ENCODE results near the gene PDE6H.

Gene PDE6H

GRCh38 chr12:14937014-14937413 is 35.8 kb upstream of the PDE6H start:
- ChIA-PET POLR2A (no interaction called here), CTCF (interaction anchor here (1.8 kb wide), 1 partner anchor 58 kb away, joined by 5 read pairs; no protein-coding TSS in a partner anchor)
- no peak for TF ChIP-seq CTCF (IDR thresholded peaks at IDR 0.05; ENCODE audit: insufficient read depth, low read length, missing control alignments)

GRCh38 chr12:14937689-14938088 is 35.2 kb upstream of the PDE6H start:
- no peak for TF ChIP-seq CTCF (IDR thresholded peaks at IDR 0.05; ENCODE audit: insufficient read depth, low read length, missing control alignments)
- DNase-seq (ENCODE audit: low read depth, low spot score) = no peak
- ChIA-PET POLR2A (no interaction called here), CTCF (interaction anchor here (1.8 kb wide), 1 partner anchor 58 kb away, joined by 5 read pairs; no protein-coding TSS in a partner anchor)
- no peak overlapping the region for H3K4me3 ChIP-seq (ENCODE audit: low read depth, low read length)

More at GRCh38 chr12:14937014-14937413, 35.8 kb upstream of the PDE6H start:
- DNase-seq (ENCODE audit: low read depth, low spot score) = no peak
- H3K4me3 ChIP-seq (ENCODE audit: low read depth, low read length) = no peak overlapping the region

GRCh38 chr12:14938301-14938700 is 34.5 kb upstream of the PDE6H start, which contains the start of gene ERP27:
Gene ERP27, minus strand, starts transcription at chr12:14938537. Its CDS starts 29 bp downstream, at chr12:14938508.
- no peak for DNase-seq (ENCODE audit: low read depth, low spot score)
- H3K4me3 ChIP-seq (ENCODE audit: low read depth, low read length) = no peak within 1 kb of the TSS
- TF ChIP-seq CTCF (IDR thresholded peaks at IDR 0.05; ENCODE audit: insufficient read depth, low read length, missing control alignments) = no peak
- ChIA-PET CTCF (interaction anchor here (0.8 to 1.8 kb wide), 2 partner anchors 57 to 59 kb away, joined by 3 to 5 read pairs; no protein-coding TSS in a partner anchor), POLR2A (no interaction called here)

GRCh38 chr12:14941369-14941768 is 31.5 kb upstream of the PDE6H start:
- no peak for DNase-seq (ENCODE audit: low read depth, low spot score)
- no peak for TF ChIP-seq CTCF (IDR thresholded peaks at IDR 0.05; ENCODE audit: insufficient read depth, low read length, missing control alignments)
- no peak overlapping the region for H3K4me3 ChIP-seq (ENCODE audit: low read depth, low read length)
- POLR2A ChIA-PET = interaction anchor here (0.6 kb wide), 1 partner anchor 166 kb away, joined by 3 read pairs; no protein-coding TSS in a partner anchor
- CTCF ChIA-PET = no interaction called here

GRCh38 chr12:14942196-14942931 is 30.5 kb upstream of the PDE6H start:
- ChIA-PET CTCF (no interaction called here), POLR2A (no interaction called here)
- DNase-seq (ENCODE audit: low read depth, low spot score) = no peak
- no peak overlapping the region for H3K4me3 ChIP-seq (ENCODE audit: low read depth, low read length)
- TF ChIP-seq CTCF (IDR thresholded peaks at IDR 0.05; ENCODE audit: insufficient read depth, low read length, missing control alignments) = no peak

GRCh38 chr12:14946162-14946561 is 26.7 kb upstream of the PDE6H start:
- no peak for TF ChIP-seq CTCF (IDR thresholded peaks at IDR 0.05; ENCODE audit: insufficient read depth, low read length, missing control alignments)
- no peak overlapping the region for H3K4me3 ChIP-seq (ENCODE audit: low read depth, low read length)
- DNase-seq (ENCODE audit: low read depth, low spot score) = no peak
- POLR2A ChIA-PET = no interaction called here
- CTCF ChIA-PET = interaction anchor here (0.7 kb wide), 1 partner anchor 12 kb away, joined by 3 read pairs; no protein-coding TSS in a partner anchor

Data from AG04449 (cell line).